Hepatocyte (in vitro differentiated cells): Measurements from ENCODE around the gene ASTN2. TPM values are rescaled to one million over a fixed set of nuclear protein-coding genes. Genes with fewer than 3 reads are reported as not detected.
A peak's percentile ranks its signal among the peaks of the same experiment; 100 is the strongest.

Experiments used
- DNase-seq: peaks from one replicate; pipeline ENCODE4 v3.0.0-alpha.2; 2016; ENCODE audit warnings: low spot score
- H2AFZ ChIP-seq: fragments of 200-600 bp; sonication (generic); 2 replicates; pipeline ENCODE4 v1.6.0; 2016; ENCODE audit warnings: antibody characterized with exemption, mild to moderate bottlenecking
- H3K27ac ChIP-seq: fragments of 200-600 bp; sonication (generic); 2 replicates; pipeline ENCODE4 v1.5.1; 2016; ENCODE audit warnings: mild to moderate bottlenecking
- H3K27me3 ChIP-seq: fragments of 200-600 bp; sonication (generic); 2 replicates; pipeline ENCODE4 v1.6.1; 2016
- H3K36me3 ChIP-seq: fragments of 200-600 bp; sonication (generic); replicated peaks from 2 replicates; pipeline ENCODE4 v1.5.1; 2016; ENCODE audit warnings: low read depth; ENCODE audit not compliant: insufficient read depth
- H3K4me1 ChIP-seq: fragments of 200-600 bp; sonication (generic); 2 replicates; pipeline ENCODE4 v1.5.1; 2016; ENCODE audit warnings: mild to moderate bottlenecking, moderate library complexity; ENCODE audit not compliant: insufficient read depth
- H3K4me2 ChIP-seq: fragments of 200-600 bp; sonication (generic); 2 replicates; pipeline ENCODE4 v1.6.0; 2016
- H3K4me3 ChIP-seq: fragments of 200-600 bp; sonication (generic); 2 replicates; pipeline ENCODE4 v1.5.1; 2016; ENCODE audit warnings: mild to moderate bottlenecking
- H3K79me2 ChIP-seq: fragments of 200-600 bp; sonication (generic); 2 replicates; pipeline ENCODE4 v1.6.0; 2017; ENCODE audit warnings: mild to moderate bottlenecking
- H3K9me2 ChIP-seq: fragments of 200-600 bp; sonication (generic); replicated peaks from 2 replicates; pipeline ENCODE4 v1.6.0; 2017; ENCODE audit warnings: mild to moderate bottlenecking; ENCODE audit not compliant: insufficient read depth
- H3K9me3 ChIP-seq: fragments of 200-600 bp; sonication (generic); 2 replicates; pipeline ENCODE4 v1.5.1; 2016; ENCODE audit warnings: low read depth, mild to moderate bottlenecking
- H4K20me1 ChIP-seq: fragments of 200-600 bp; sonication (generic); 2 replicates; pipeline ENCODE4 v1.6.0; 2016; ENCODE audit warnings: mild to moderate bottlenecking; ENCODE audit not compliant: insufficient read depth, poor library complexity, severe bottlenecking
- CTCF ChIP-seq: fragments of 200-600 bp; sonication (generic); IDR thresholded peaks from 2 replicates; pipeline ENCODE4 v1.5.1; 2016; ENCODE audit warnings: antibody characterized with exemption, mild to moderate bottlenecking; ENCODE audit not compliant: poor library complexity
- EZH2 ChIP-seq: fragments of 200-600 bp; sonication (generic); IDR thresholded peaks from 2 replicates; pipeline ENCODE4 v1.6.1; 2016; ENCODE audit warnings: antibody characterized with exemption, mild to moderate bottlenecking, borderline replicate concordance
- EZH2phosphoT487 ChIP-seq: fragments of 200-600 bp; sonication (generic); IDR thresholded peaks from one replicate; pipeline ENCODE4 v1.6.1; 2018; ENCODE audit warnings: antibody characterized with exemption, mild to moderate bottlenecking, low read depth, moderate library complexity; ENCODE audit not compliant: unreplicated experiment, severe bottlenecking
- WGBS: methylation state at CpG from one replicate; pipeline ENCODE4 v1.1.6; 2016; ENCODE audit warnings: low lambda C conversion rate; ENCODE audit errors: missing lambda C conversion rate; 5-methylcytosine and 5-hydroxymethylcytosine counted together
- polyA plus RNA-seq: library from polyadenylated mRNA; unstranded; fragments of >200 nt; fragmentation: Nextera tagmentation; extraction: Ambion mirVana; gene quantifications from 2 replicates; pipeline ENCODE4 v1.2.1, GENCODE V29; 2016
- total RNA-seq: library from RNA; depleted of rRNA; stranded (reverse); fragments of >200 nt; gene quantifications from 2 replicates; pipeline ENCODE4 v1.2.3, GENCODE V29; 2014

ASTN2 gene
- total and polyA plus RNA-seq, 2 experiments from 2014 or later, result 6.4 to 8.4 TPM

GRCh38 chr9:117021906-117022305, 393.0 kb downstream of the ASTN2 start:
- Histone ChIP-seq H3K9me2 (no peaks in the 10 kb centered on the region), H3K27me3 (no peaks in the 10 kb centered on the region), H3K79me2 (no peaks in the 10 kb centered on the region), H3K27ac (no peak overlapping the region), H3K4me1 (no peaks in the 10 kb centered on the region), H3K4me2 (no peak overlapping the region), H3K9me3 (no peaks in the 10 kb centered on the region), H4K20me1 (no peaks in the 10 kb centered on the region), H3K36me3 (no peaks in the 10 kb centered on the region), H3K4me3 (no peak overlapping the region), H2AFZ (no peak overlapping the region)
- 84% methylated on average over 2 of the region's 2 CpGs for WGBS
- DNase-seq, result no peak
- TF ChIP-seq EZH2phosphoT487 (no peak), CTCF (peak; percentile 13)

GRCh38 chr9:117018966-117019617, 395.8 kb downstream of the ASTN2 start:
- no peak overlapping the region for H3K4me2 ChIP-seq
- H3K4me3 ChIP-seq, result no peak overlapping the region
- no peaks in the 10 kb centered on the region for H3K9me3 ChIP-seq
- H4K20me1 ChIP-seq, result no peaks in the 10 kb centered on the region
- H3K27me3 ChIP-seq, result no peaks in the 10 kb centered on the region
- H3K79me2 ChIP-seq, result no peaks in the 10 kb centered on the region
- WGBS, result 82% methylated on average over 6 of the region's 6 CpGs
- no peak for DNase-seq
- no peak overlapping the region for H3K27ac ChIP-seq
- H3K36me3 ChIP-seq, result no peaks in the 10 kb centered on the region
- no peaks in the 10 kb centered on the region for H3K4me1 ChIP-seq
- H2AFZ ChIP-seq, result no peak overlapping the region
- no peak for TF ChIP-seq EZH2phosphoT487
- TF ChIP-seq EZH2, result no peak
- no peak for TF ChIP-seq CTCF
- no peaks in the 10 kb centered on the region for H3K9me2 ChIP-seq

DNA sequence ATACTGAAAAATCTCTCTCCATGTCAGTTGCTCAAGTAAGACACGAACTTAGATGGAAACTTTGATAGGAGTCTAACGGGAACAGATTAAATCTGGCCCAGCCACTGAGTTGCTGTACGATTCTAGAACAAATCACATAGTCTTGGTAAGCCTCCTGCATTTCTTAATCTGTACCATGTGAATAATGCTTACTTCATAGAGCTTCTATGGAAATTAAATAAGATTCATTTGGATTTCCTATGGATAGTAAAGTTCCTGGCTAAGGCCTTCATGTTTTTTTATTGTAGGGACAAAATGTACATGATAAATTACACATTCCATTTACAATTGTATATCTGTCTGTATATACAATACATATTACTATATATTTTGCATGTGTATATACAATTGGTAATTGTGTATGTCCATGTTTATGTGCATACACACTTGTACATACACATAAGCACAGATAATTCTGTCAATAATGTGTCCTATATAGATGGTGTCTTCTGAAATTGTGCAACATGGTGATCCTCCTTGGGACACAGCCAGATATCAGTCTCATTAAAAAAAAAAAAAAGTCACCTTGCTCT, 397.4 kb downstream of the ASTN2 start:
- no peak overlapping the region for H3K27ac ChIP-seq
- H2AFZ ChIP-seq, result no peak overlapping the region
- H3K9me3 ChIP-seq, result no peaks in the 10 kb centered on the region
- TF ChIP-seq EZH2 (no peak), CTCF (no peak), EZH2phosphoT487 (no peak)
- no peak overlapping the region for H3K4me2 ChIP-seq
- no peaks in the 10 kb centered on the region for H3K4me1 ChIP-seq
- 51% methylated on average over 3 of the region's 3 CpGs for WGBS
- H3K4me3 ChIP-seq, result no peak overlapping the region
- no peaks in the 10 kb centered on the region for H4K20me1 ChIP-seq
- H3K9me2 ChIP-seq, result no peaks in the 10 kb centered on the region
- H3K79me2 ChIP-seq, result no peaks in the 10 kb centered on the region
- no peaks in the 10 kb centered on the region for H3K27me3 ChIP-seq
- H3K36me3 ChIP-seq, result no peaks in the 10 kb centered on the region
- DNase-seq, result no peak
